Prostate gland (tissue), 2 donors: ENCODE results near the gene WDFY2. TPM values are rescaled to one million over a fixed set of nuclear protein-coding genes. Genes with fewer than 3 reads are reported as not detected.

ENCODE experiments used
- DNase-seq: peaks from one replicate; pipeline ENCODE4 v3.0.0-alpha.2; 2019; ENCODE audit warnings: low spot score
- H3K27ac ChIP-seq, 2 donors: fragments of 200-600 bp; sonication (generic); 2 replicates each; pipeline ENCODE4 v1.5.1; 2017 to 2019
- H3K27me3 ChIP-seq: fragments of 200-600 bp; sonication (generic); replicated peaks from 2 replicates; pipeline ENCODE4 v1.5.1; 2019; ENCODE audit not compliant: insufficient read depth
- H3K36me3 ChIP-seq, 2 donors: fragments of 200-600 bp; sonication (generic); 1 replicate in 1 of 2; 2 replicates in 1 of 2; pipeline versions ENCODE4 v1.5.1 to v1.8.1; 2017 to 2019
- H3K4me1 ChIP-seq: fragments of 200-600 bp; sonication (generic); replicated peaks from 2 replicates; pipeline ENCODE4 v1.5.1; 2019
- H3K4me3 ChIP-seq, 2 donors: fragments of 200-600 bp; sonication (generic); 2 replicates each; pipeline ENCODE4 v1.5.1; 2017 to 2019
- H3K9me3 ChIP-seq: fragments of 200-600 bp; sonication (generic); 2 replicates; pipeline ENCODE4 v1.5.1; 2017
- POLR2A ChIP-seq: fragments of 450-650 bp; IDR thresholded peaks from one replicate; pipeline ENCODE4 v1.6.1; 2016; ENCODE audit warnings: antibody characterized with exemption, mild to moderate bottlenecking
- POLR2AphosphoS5 ChIP-seq: sonication (generic); formaldehyde crosslinking; IDR thresholded peaks from one replicate; pipeline ENCODE4 v1.6.1; 2017; ENCODE audit warnings: antibody characterized with exemption
- WGBS: methylation state at CpG from one replicate; pipeline ENCODE4 v1.1.5; 2018; 5-methylcytosine and 5-hydroxymethylcytosine counted together
- intact Hi-C: fragments of 100-400 bp; cut with DNase I; formaldehyde crosslinking; loops from one replicate; pipeline ENCODE4 v1.14.2; 2022
- total RNA-seq, 2 donors: library from RNA; depleted of rRNA; stranded (reverse); fragments of >200 nt; gene quantifications; one replicate each; pipeline ENCODE4 v1.1.0, GENCODE V29; 2016
- TF ChIP-seq, protein P1 (sequence below), 4 experiments: fragments of 200-600 bp in 2 of 4; fragments of 450-650 bp in 2 of 4; sonication (generic) in 2 of 4; IDR thresholded peaks; 1 replicate in 3 of 4; 2 replicates in 1 of 4; pipeline ENCODE4 v1.5.1; 2016 to 2019; ENCODE audit warnings: antibody characterized with exemption in 4 of 4, mild to moderate bottlenecking in 2 of 4, moderate library complexity in 2 of 4

Gene WDFY2
- total RNA-seq, 2 donors from 2014 or later, result 7.9 to 23.2 TPM

- no peak overlapping the region for H3K27ac ChIP-seq
- TF ChIP-seq POLR2AphosphoS5 (no peak), POLR2A (no peak)
- TF ChIP-seq, protein P1, sequence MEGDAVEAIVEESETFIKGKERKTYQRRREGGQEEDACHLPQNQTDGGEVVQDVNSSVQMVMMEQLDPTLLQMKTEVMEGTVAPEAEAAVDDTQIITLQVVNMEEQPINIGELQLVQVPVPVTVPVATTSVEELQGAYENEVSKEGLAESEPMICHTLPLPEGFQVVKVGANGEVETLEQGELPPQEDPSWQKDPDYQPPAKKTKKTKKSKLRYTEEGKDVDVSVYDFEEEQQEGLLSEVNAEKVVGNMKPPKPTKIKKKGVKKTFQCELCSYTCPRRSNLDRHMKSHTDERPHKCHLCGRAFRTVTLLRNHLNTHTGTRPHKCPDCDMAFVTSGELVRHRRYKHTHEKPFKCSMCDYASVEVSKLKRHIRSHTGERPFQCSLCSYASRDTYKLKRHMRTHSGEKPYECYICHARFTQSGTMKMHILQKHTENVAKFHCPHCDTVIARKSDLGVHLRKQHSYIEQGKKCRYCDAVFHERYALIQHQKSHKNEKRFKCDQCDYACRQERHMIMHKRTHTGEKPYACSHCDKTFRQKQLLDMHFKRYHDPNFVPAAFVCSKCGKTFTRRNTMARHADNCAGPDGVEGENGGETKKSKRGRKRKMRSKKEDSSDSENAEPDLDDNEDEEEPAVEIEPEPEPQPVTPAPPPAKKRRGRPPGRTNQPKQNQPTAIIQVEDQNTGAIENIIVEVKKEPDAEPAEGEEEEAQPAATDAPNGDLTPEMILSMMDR (IDR thresholded peaks at IDR 0.05), result no peak
- no peaks in the 10 kb centered on the region for H3K36me3 ChIP-seq
- H3K27me3 ChIP-seq, result no peaks in the 10 kb centered on the region
- WGBS, result 80% methylated on average over 3 of the region's 3 CpGs
- no peaks in the 10 kb centered on the region for H3K4me1 ChIP-seq
- intact Hi-C loops, result no loop called here
- no peak overlapping the region for H3K4me3 ChIP-seq
- H3K9me3 ChIP-seq, result no peaks in the 10 kb centered on the region
- no peak for DNase-seq
Measured at GRCh38 chr13:51624695-51625345, 40.6 kb downstream of the WDFY2 start.

- TF ChIP-seq, protein P1 (IDR thresholded peaks at IDR 0.05), result no peak
- peak; percentile 42 for TF ChIP-seq POLR2AphosphoS5
- DNase-seq, result peak; percentile 41
- WGBS, result 42% methylated on average over 7 of the region's 7 CpGs
- intact Hi-C loops, result no loop called here
- H3K4me3 ChIP-seq, result no peak overlapping the region
- H3K9me3 ChIP-seq, result no peaks in the 10 kb centered on the region
- H3K36me3 ChIP-seq, result no peaks in the 10 kb centered on the region
- H3K4me1 ChIP-seq, result no peaks in the 10 kb centered on the region
- no peaks in the 10 kb centered on the region for H3K27me3 ChIP-seq
- H3K27ac ChIP-seq, result peak overlapping the region in 1 of 2 donors; percentile 26
Measured at GRCh38 chr13:51625555-51626345, 41.5 kb downstream of the WDFY2 start.

DNA sequence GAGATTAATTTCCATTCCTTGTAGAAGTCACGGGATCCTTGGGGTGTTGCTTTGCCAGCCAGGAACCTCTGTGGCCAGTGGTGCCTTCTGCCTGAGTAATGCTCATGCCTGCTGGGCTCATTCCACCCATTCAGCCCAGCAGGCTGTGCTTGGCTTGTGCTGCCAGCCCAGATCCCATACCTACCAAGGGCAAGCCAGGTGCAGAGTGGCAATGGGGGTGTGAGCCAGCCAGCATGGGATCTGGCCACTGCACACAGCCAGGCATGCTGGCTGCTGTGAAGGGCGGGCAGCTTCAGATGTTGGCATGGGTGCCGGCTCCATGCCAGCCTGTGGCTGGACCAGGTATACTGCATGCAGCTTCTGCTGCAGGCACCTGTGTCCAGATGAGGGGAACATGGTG lies 42.5 kb downstream of the WDFY2 start:
- H3K9me3 ChIP-seq, result no peaks in the 10 kb centered on the region
- TF ChIP-seq POLR2A, result no peak
- TF ChIP-seq, protein P1 (IDR thresholded peaks at IDR 0.05), result no peak
- no peak for TF ChIP-seq POLR2AphosphoS5
- H3K27ac ChIP-seq, result peak overlapping the region in 1 of 2 donors; percentile 8
- no peaks in the 10 kb centered on the region for H3K27me3 ChIP-seq
- H3K36me3 ChIP-seq, result no peaks in the 10 kb centered on the region
- intact Hi-C loops, result no loop called here
- DNase-seq, result no peak
- WGBS, result 75% methylated on average over 3 of the region's 3 CpGs
- H3K4me3 ChIP-seq, result no peak overlapping the region
- no peaks in the 10 kb centered on the region for H3K4me1 ChIP-seq

DNA sequence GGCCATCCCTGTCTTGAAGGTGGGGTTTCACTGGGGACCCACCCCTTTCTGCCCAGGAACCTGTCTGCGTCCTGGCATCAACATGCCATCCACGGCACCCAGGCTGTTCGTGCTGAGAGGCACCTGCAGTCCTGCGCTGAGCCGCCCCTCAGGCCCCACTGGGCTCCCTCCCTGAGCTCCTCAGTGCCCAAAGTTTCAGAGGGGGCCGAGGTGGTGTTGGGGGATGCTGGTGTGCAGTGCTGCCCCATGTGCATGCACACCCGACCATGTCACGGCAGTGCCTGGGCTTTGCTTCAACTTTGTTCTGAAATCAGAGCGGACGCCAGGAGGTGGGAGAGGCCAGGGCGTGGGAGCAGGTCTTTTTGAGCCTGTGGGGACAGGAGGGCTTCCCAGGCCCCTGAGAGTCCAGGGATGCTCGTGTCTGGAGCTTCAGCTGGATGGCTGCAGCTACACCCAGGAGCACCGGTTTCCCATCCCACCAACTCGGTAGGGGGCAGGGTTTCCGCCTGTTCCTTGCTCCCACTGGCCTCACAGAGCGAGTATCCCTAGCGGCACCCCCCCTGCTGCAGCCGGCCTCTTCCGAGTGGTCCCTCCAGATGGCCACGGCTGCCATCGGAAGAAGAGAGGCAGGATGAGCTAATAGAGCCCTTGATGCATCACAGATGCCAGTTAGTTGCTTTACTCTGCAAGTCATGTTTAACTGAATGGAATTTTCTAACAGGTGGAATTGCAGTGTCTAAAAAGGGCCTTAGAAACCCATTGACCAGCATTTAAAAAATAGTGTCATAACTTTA lies 44.0 kb downstream of the WDFY2 start:
- WGBS, result 95% methylated on average over 21 of the region's 21 CpGs
- TF ChIP-seq POLR2A (no peak), POLR2AphosphoS5 (no peak)
- TF ChIP-seq, protein P1 (IDR thresholded peaks at IDR 0.05), result no peak
- H3K4me1 ChIP-seq, result peaks cover 4% of the 10 kb centered on the region
- H3K27me3 ChIP-seq, result no peaks in the 10 kb centered on the region
- no peak overlapping the region for H3K27ac ChIP-seq
- no peaks in the 10 kb centered on the region for H3K36me3 ChIP-seq
- H3K4me3 ChIP-seq, result no peak overlapping the region
- no peaks in the 10 kb centered on the region for H3K9me3 ChIP-seq
- DNase-seq, result no peak
- intact Hi-C loops, result no loop called here
